Uterus (tissue), 2 donors: ENCODE measurements around the gene DRG1.

Experiments
- CTCF ChIP-seq, 4 experiments: fragments of 200-600 bp in 2 of 4; fragments of 450-650 bp in 2 of 4; sonication (generic) in 2 of 4; IDR thresholded peaks; one replicate each; pipeline ENCODE4 v1.5.1; 2016 to 2019; ENCODE audit warnings: antibody characterized with exemption in 4 of 4, mild to moderate bottlenecking in 2 of 4, moderate library complexity in 1 of 4
- POLR2A ChIP-seq, 2 donors: fragments of 450-650 bp; IDR thresholded peaks; one replicate each; pipeline ENCODE4 v1.6.1; 2016; ENCODE audit warnings: antibody characterized with exemption in 2 of 2, mild to moderate bottlenecking in 1 of 2, moderate library complexity in 1 of 2

- no peak for TF ChIP-seq CTCF (IDR thresholded peaks at IDR 0.05)
- TF ChIP-seq POLR2A (IDR thresholded peaks at IDR 0.05), result no peak
Observed at GRCh38 chr22:31461699-31462098, 62.3 kb downstream of the DRG1 start.
